ENCODE measurements around the gene SBDS.
A peak's percentile ranks its signal among the peaks of the same experiment; 100 is the strongest.
"Not testable (repeated sequence)": the region's sequence is repeated elsewhere in the genome, so short reads cannot be mapped to it uniquely, and the experiment has no call there.

SBDS gene

GRCh38 chr7:66995050-66995776, at the start of gene SBDS:
Gene SBDS, minus strand, starts transcription at chr7:66995586. Its CDS starts 169 bp downstream, at chr7:66995417.
- peak; percentile 70 to 93 for DNase-seq

- not testable (repeated sequence) for DNase-seq
Observed at GRCh38 chr7:67043559-67043930, 48.2 kb upstream of the SBDS start.

GRCh38 chr7:67042781-67043558, 47.6 kb upstream of the SBDS start:
- DNase-seq, result peak in 1 of 2 donors; percentile 30

- DNase-seq, result not testable (repeated sequence)
Observed at GRCh38 chr7:67040832-67041231, 45.4 kb upstream of the SBDS start.

GRCh38 chr7:67036432-67037395, 41.3 kb upstream of the SBDS start:
- not testable (repeated sequence) for DNase-seq

GRCh38 chr7:67033251-67033650, 37.9 kb upstream of the SBDS start:
- DNase-seq, result no peak

GRCh38 chr7:67031685-67032084, 36.3 kb upstream of the SBDS start:
- not testable (repeated sequence) for DNase-seq

- not testable (repeated sequence) for DNase-seq
Observed at GRCh38 chr7:67025459-67025858, 30.1 kb upstream of the SBDS start.

- no peak for DNase-seq
Observed at GRCh38 chr7:67022511-67022910, 27.1 kb upstream of the SBDS start.

- DNase-seq, result no peak
Observed at GRCh38 chr7:67021260-67021659, 25.9 kb upstream of the SBDS start.

GRCh38 chr7:67019562-67020390, 24.4 kb upstream of the SBDS start:
- DNase-seq, result peak in 1 of 2 donors; percentile 71

- no peak for DNase-seq
Observed at GRCh38 chr7:67018940-67019339, 23.6 kb upstream of the SBDS start.

GRCh38 chr7:67017971-67018370, 22.6 kb upstream of the SBDS start:
- not testable (repeated sequence) for DNase-seq

GRCh38 chr7:67014076-67014622, 18.8 kb upstream of the SBDS start:
- DNase-seq, result peak in 1 of 2 donors; percentile 1

GRCh38 chr7:67009677-67010076, 14.3 kb upstream of the SBDS start:
- DNase-seq, result not testable (repeated sequence)

- no peak for DNase-seq
Observed at GRCh38 chr7:67008260-67008659, 12.9 kb upstream of the SBDS start.

GRCh38 chr7:67006965-67007364, 11.6 kb upstream of the SBDS start:
- DNase-seq, result no peak

- DNase-seq, result not testable (repeated sequence)
Observed at GRCh38 chr7:67004145-67004544, 8.8 kb upstream of the SBDS start.

- not testable (repeated sequence) for DNase-seq
Observed at GRCh38 chr7:67000601-67001258, 5.3 kb upstream of the SBDS start.

GRCh38 chr7:66996444-66997191, 1.2 kb upstream of the SBDS start, which contains the start of gene TYW1:
Gene TYW1, plus strand, starts transcription at chr7:66996833. Its CDS starts 146 bp downstream, at chr7:66996979.
- peak; percentile 81 to 98 for DNase-seq

Data from bone marrow (tissue), 2 donors.